Breast epithelium (tissue), 4 donors: Measurements from ENCODE around the gene SHANK3. TPM values are rescaled to one million over a fixed set of nuclear protein-coding genes. Genes with fewer than 3 reads are reported as not detected.

Source experiments
- DNase-seq, 2 donors: peaks; one replicate each; pipeline ENCODE4 v3.0.0-alpha.2; 2019; ENCODE audit warnings: low spot score in 2 of 2
- H3K27ac ChIP-seq, 2 donors: fragments of 200-600 bp; sonication (generic) in 1 of 2; one replicate each; pipeline ENCODE4 v1.5.1; 2016 to 2019; ENCODE audit warnings: mild to moderate bottlenecking in 1 of 2
- H3K27me3 ChIP-seq, 2 donors: fragments of 200-600 bp; sonication (generic) in 1 of 2; one replicate each; pipeline versions ENCODE4 v1.5.1 to v1.6.0; 2017 to 2019; ENCODE audit warnings: control low read depth in 1 of 2, mild to moderate bottlenecking in 1 of 2
- H3K36me3 ChIP-seq: fragments of 200-600 bp; one replicate; pipeline ENCODE4 v1.5.1; 2019
- H3K4me1 ChIP-seq, 2 donors: fragments of 200-600 bp; sonication (generic); one replicate each; pipeline ENCODE4 v1.5.1; 2016 to 2019; ENCODE audit warnings: control low read depth in 1 of 2
- H3K4me3 ChIP-seq, 3 donors: fragments of 200-600 bp; sonication (generic); 1 replicate in 2 of 3; 2 replicates in 1 of 3; pipeline ENCODE4 v1.5.1; 2016 to 2019; ENCODE audit warnings: mild to moderate bottlenecking in 3 of 3, moderate library complexity in 2 of 3
- H3K9me3 ChIP-seq, 2 donors: fragments of 200-600 bp; sonication (generic) in 1 of 2; one replicate each; pipeline ENCODE4 v1.5.1; 2016 to 2019; ENCODE audit warnings: control low read depth in 1 of 2
- CTCF ChIP-seq, 3 donors: fragments of 450-650 bp; IDR thresholded peaks; one replicate each; pipeline ENCODE4 v1.5.1; 2016 to 2017; ENCODE audit warnings: antibody characterized with exemption in 3 of 3, mild to moderate bottlenecking in 3 of 3, moderate library complexity in 3 of 3
- POLR2A ChIP-seq: fragments of 450-650 bp; IDR thresholded peaks from one replicate; pipeline ENCODE4 v1.6.1; 2016; ENCODE audit warnings: antibody characterized with exemption, mild to moderate bottlenecking, moderate library complexity
- POLR2AphosphoS5 ChIP-seq, 3 donors: sonication (generic); formaldehyde crosslinking; IDR thresholded peaks; one replicate each; pipeline ENCODE4 v1.6.1; 2017; ENCODE audit warnings: antibody characterized with exemption in 3 of 3
- intact Hi-C: fragments of 100-400 bp; cut with DNase I; formaldehyde crosslinking; loops from one replicate; pipeline ENCODE4 v1.15.1; 2023; ENCODE audit warnings: low total_unique reads
- total RNA-seq, 3 donors: library from RNA; depleted of rRNA; stranded (reverse); fragments of >200 nt; gene quantifications; one replicate each; pipeline ENCODE4 v1.1.0, GENCODE V29; 2016

The SHANK3 gene
- total RNA-seq, 3 donors from 2014 or later = 4.8 to 28.8 (median 5.9) TPM

GRCh38 chr22:50670513-50670912 lies 2.1 kb upstream of the SHANK3 start:
- Histone ChIP-seq H3K4me1 (peaks cover 6% of the 10 kb centered on the region in 2 donors), H3K27me3 (no peaks in the 10 kb centered on the region), H3K9me3 (no peaks in the 10 kb centered on the region), H3K36me3 (no peaks in the 10 kb centered on the region), H3K27ac (peak overlapping the region in 1 of 2 donors; percentile 91), H3K4me3 (no peak overlapping the region)
- no peak for TF ChIP-seq CTCF (IDR thresholded peaks at IDR 0.05)
- TF ChIP-seq POLR2A = no peak
- TF ChIP-seq POLR2AphosphoS5 (IDR thresholded peaks at IDR 0.05) = no peak
- no peak for DNase-seq
- intact Hi-C loops = no loop called here

- peaks cover 6% of the 10 kb centered on the region in 2 donors for H3K4me1 ChIP-seq
- no peak overlapping the region for H3K4me3 ChIP-seq
- DNase-seq = no peak
- H3K36me3 ChIP-seq = no peaks in the 10 kb centered on the region
- H3K9me3 ChIP-seq = no peaks in the 10 kb centered on the region
- H3K27me3 ChIP-seq = no peaks in the 10 kb centered on the region
- intact Hi-C loops = no loop called here
- TF ChIP-seq CTCF (IDR thresholded peaks at IDR 0.05) (no peak), POLR2AphosphoS5 (IDR thresholded peaks at IDR 0.05) (no peak), POLR2A (no peak)
- H3K27ac ChIP-seq = peak overlapping the region; percentile 10 to 91
These were observed 1.6 kb upstream of the SHANK3 start for GRCh38 chr22:50670914-50671538.

GRCh38 chr22:50671641-50672040 lies 982 bp upstream of the SHANK3 start:
- no peaks in the 10 kb centered on the region for H3K36me3 ChIP-seq
- DNase-seq = no peak
- TF ChIP-seq CTCF (IDR thresholded peaks at IDR 0.05) (no peak), POLR2A (no peak), POLR2AphosphoS5 (IDR thresholded peaks at IDR 0.05) (no peak)
- intact Hi-C loops = no loop called here
- H3K4me1 ChIP-seq = peaks cover 6% of the 10 kb centered on the region in 2 donors
- no peaks in the 10 kb centered on the region for H3K27me3 ChIP-seq
- H3K4me3 ChIP-seq = peak overlapping the region in 1 of 3 donors; percentile 69
- peak overlapping the region; percentile 45 to 91 for H3K27ac ChIP-seq
- no peaks in the 10 kb centered on the region for H3K9me3 ChIP-seq

- TF ChIP-seq CTCF (IDR thresholded peaks at IDR 0.05) (no peak), POLR2A (no peak), POLR2AphosphoS5 (IDR thresholded peaks at IDR 0.05) (no peak)
- no peak for DNase-seq
- no peaks in the 10 kb centered on the region for H3K9me3 ChIP-seq
- peak overlapping the region in 1 of 3 donors; percentile 69 for H3K4me3 ChIP-seq
- no peaks in the 10 kb centered on the region for H3K36me3 ChIP-seq
- peaks cover 6% of the 10 kb centered on the region in 2 donors for H3K4me1 ChIP-seq
- peak overlapping the region; percentile 45 to 91 for H3K27ac ChIP-seq
- intact Hi-C loops = no loop called here
- H3K27me3 ChIP-seq = no peaks in the 10 kb centered on the region
These were observed 582 bp upstream of the SHANK3 start for GRCh38 chr22:50672041-50672440.

- peak overlapping the region in 1 of 2 donors; percentile 91 for H3K27ac ChIP-seq
- no peak for TF ChIP-seq CTCF (IDR thresholded peaks at IDR 0.05)
- TF ChIP-seq POLR2AphosphoS5 (IDR thresholded peaks at IDR 0.05) = no peak
- no peak for TF ChIP-seq POLR2A
- no peak for DNase-seq
These were observed 857 bp downstream of the SHANK3 start for GRCh38 chr22:50673231-50674129.

More at GRCh38 chr22:50673231-50674129, 857 bp downstream of the SHANK3 start:
- no peaks in the 10 kb centered on the region for H3K9me3 ChIP-seq
- intact Hi-C loops = no loop called here
- H3K27me3 ChIP-seq = no peaks in the 10 kb centered on the region
- no peaks in the 10 kb centered on the region for H3K36me3 ChIP-seq
- peak overlapping the region; percentile 42 to 69 (median 56) for H3K4me3 ChIP-seq
- peaks cover 6% of the 10 kb centered on the region in 2 donors for H3K4me1 ChIP-seq
